Mesendoderm (in vitro differentiated cells): ENCODE measurements around the gene TRPV6.

Experiments used
- DNase-seq: peaks from one replicate; pipeline ENCODE4 v3.0.0; 2013
- H2AK5ac ChIP-seq: 2 replicates; pipeline ENCODE4 v1.6.1; 2013; ENCODE audit warnings: low read length, inconsistent platforms
- H2BK120ac ChIP-seq: 2 replicates; pipeline ENCODE4 v1.6.1; 2013; ENCODE audit warnings: low read depth, mild to moderate bottlenecking, low read length, moderate library complexity, mixed read lengths
- H2BK15ac ChIP-seq: replicated peaks from 2 replicates; pipeline ENCODE4 v1.6.1; 2013; ENCODE audit warnings: low read depth, mild to moderate bottlenecking, moderate library complexity
- H2BK5ac ChIP-seq: 2 replicates; pipeline ENCODE4 v1.6.1; 2013; ENCODE audit warnings: low read length, inconsistent platforms
- H3K18ac ChIP-seq: 2 replicates; pipeline ENCODE4 v1.6.1; 2013; ENCODE audit warnings: mild to moderate bottlenecking, low read length, mixed read lengths
- H3K23ac ChIP-seq: one replicate; pipeline ENCODE4 v1.6.1; 2013; ENCODE audit warnings: low read length
- H3K27ac ChIP-seq: 2 replicates; pipeline ENCODE4 v1.5.1; 2013; ENCODE audit warnings: low read depth, mild to moderate bottlenecking, inconsistent platforms, low read length, moderate library complexity
- H3K27me3 ChIP-seq: 2 replicates; pipeline ENCODE4 v1.6.1; 2013; ENCODE audit warnings: low read length, control low read depth, mild to moderate bottlenecking, inconsistent platforms; ENCODE audit not compliant: insufficient read depth, poor library complexity
- H3K36me3 ChIP-seq: 2 replicates; pipeline ENCODE4 v1.6.1; 2013; ENCODE audit warnings: low read length, inconsistent platforms; ENCODE audit not compliant: control insufficient read depth, insufficient read depth
- H3K4ac ChIP-seq: one replicate; pipeline ENCODE4 v1.6.1; 2013; ENCODE audit warnings: low read depth, mild to moderate bottlenecking, low read length, moderate library complexity
- H3K4me1 ChIP-seq: 2 replicates; pipeline ENCODE4 v1.6.1; 2013; ENCODE audit warnings: low read depth, low read length, inconsistent platforms; ENCODE audit not compliant: control insufficient read depth
- H3K4me2 ChIP-seq: 2 replicates; pipeline ENCODE4 v1.6.1; 2013; ENCODE audit warnings: low read length
- H3K4me3 ChIP-seq: 2 replicates; pipeline ENCODE4 v1.5.1; 2013; ENCODE audit warnings: mild to moderate bottlenecking, low read length
- H3K56ac ChIP-seq: one replicate; pipeline ENCODE4 v1.6.1; 2013; ENCODE audit warnings: low read length
- H3K79me1 ChIP-seq: 2 replicates; pipeline ENCODE4 v1.6.1; 2013; ENCODE audit warnings: low read length, inconsistent platforms
- H3K79me2 ChIP-seq: 2 replicates; pipeline ENCODE4 v1.6.1; 2013; ENCODE audit warnings: mild to moderate bottlenecking, low read length; ENCODE audit not compliant: control insufficient read depth, insufficient read depth
- H3K9ac ChIP-seq: 2 replicates; pipeline ENCODE4 v1.6.1; 2013; ENCODE audit warnings: low read length, inconsistent platforms
- H4K5ac ChIP-seq: one replicate; pipeline ENCODE4 v1.6.1; 2013; ENCODE audit warnings: low read length
- H4K8ac ChIP-seq: one replicate; pipeline ENCODE4 v1.6.1; 2013; ENCODE audit warnings: low read depth, mild to moderate bottlenecking, control low read depth, low read length, moderate library complexity
- WGBS: extraction: QIAGEN DNeasy Blood & Tissue Kit; methylation state at CpG from one replicate; pipeline ENCODE4 v1.1.7; 2013; ENCODE audit warnings: low lambda C conversion rate, missing lambda C conversion rate; ENCODE audit not compliant: insufficient coverage; ENCODE audit errors: extremely low coverage; 5-methylcytosine and 5-hydroxymethylcytosine counted together

TRPV6 gene

DNA sequence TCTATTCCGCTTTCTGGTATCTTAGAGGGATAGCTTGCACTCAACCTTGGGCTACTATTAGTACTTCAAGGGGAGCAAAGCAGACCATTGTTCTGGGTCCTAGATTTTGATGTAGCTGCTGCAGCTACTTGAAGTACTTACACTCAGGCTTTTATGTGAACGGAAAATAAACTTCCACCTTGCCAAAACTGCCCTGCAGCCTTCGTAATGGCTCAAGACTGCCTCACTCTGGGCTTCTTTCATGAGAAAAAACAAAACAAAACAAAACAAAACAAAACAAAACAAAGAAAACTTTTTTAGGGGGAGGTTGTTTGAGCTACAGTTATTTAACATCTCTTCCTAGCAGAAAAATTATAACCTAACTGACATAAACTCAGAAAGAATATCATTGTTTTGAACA is 50.1 kb downstream of the TRPV6 start:
- Histone ChIP-seq H4K8ac (no peak overlapping the region), H3K23ac (no peak overlapping the region), H3K9ac (no peak overlapping the region), H3K4me1 (peaks cover 4% of the 10 kb centered on the region), H3K4me2 (no peak overlapping the region), H3K79me2 (no peaks in the 10 kb centered on the region), H3K27me3 (no peaks in the 10 kb centered on the region), H2BK120ac (no peak overlapping the region), H2BK5ac (no peak overlapping the region), H2BK15ac (peak overlapping the region; percentile 57), H4K5ac (no peak overlapping the region), H3K4me3 (no peak overlapping the region), H3K79me1 (no peaks in the 10 kb centered on the region), H3K18ac (no peak overlapping the region), H3K27ac (no peak overlapping the region), H3K56ac (no peak overlapping the region), H2AK5ac (no peak overlapping the region), H3K4ac (no peak overlapping the region), H3K36me3 (no peaks in the 10 kb centered on the region)
- no CpG with 5 or more reads among the region's 3 CpGs for WGBS
- peak; percentile 26 for DNase-seq

DNA sequence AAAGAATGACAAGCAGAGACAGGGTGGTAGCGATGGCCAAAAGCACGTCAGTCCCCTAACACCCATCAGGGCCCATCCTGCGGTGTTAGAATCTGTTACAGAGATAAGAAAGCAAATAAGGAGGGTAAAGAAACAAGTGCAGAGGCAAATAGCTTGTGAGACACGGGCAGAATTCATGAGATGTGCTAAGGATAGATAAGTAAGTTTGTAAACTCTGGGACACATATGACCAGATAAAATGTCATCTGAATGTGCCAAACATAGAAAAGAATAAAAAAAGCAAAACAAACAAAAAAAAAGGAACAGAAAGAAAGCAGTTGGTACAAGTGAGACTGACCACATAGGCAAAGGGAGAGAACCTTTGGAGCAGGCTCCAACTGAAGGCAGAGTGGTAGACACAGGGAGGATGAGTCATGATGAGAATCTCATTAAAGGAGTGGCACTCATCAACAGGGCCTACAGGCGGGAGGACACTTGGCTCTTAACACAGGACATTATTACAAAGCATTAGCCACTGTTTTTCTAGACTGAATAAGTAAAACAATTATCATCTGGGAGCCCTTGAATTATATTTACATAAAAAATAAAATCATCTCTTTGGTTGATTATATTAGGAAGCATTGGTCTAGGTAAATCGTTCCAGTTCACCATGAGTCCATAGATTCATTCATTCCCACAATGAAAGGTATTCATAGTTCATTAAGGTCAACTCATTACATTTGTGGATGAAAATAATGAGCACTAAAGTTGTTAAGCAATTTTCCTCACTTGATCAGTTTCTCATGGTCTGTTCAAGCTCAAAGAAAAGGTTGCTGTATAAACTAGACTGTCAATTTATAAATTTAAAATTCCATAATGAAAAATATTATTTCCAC is 52.1 kb downstream of the TRPV6 start:
- Histone ChIP-seq H3K18ac (no peak overlapping the region), H3K56ac (no peak overlapping the region), H3K9ac (no peak overlapping the region), H2BK15ac (no peak overlapping the region), H3K27ac (no peak overlapping the region), H3K23ac (no peak overlapping the region), H3K79me1 (no peaks in the 10 kb centered on the region), H3K27me3 (no peaks in the 10 kb centered on the region), H3K36me3 (no peaks in the 10 kb centered on the region), H3K4ac (no peak overlapping the region), H3K4me3 (no peak overlapping the region), H3K4me2 (no peak overlapping the region), H2BK120ac (no peak overlapping the region), H2AK5ac (no peak overlapping the region), H2BK5ac (no peak overlapping the region), H4K8ac (no peak overlapping the region), H3K4me1 (peaks cover 4% of the 10 kb centered on the region), H4K5ac (no peak overlapping the region), H3K79me2 (no peaks in the 10 kb centered on the region)
- no CpG with 5 or more reads among the region's 6 CpGs for WGBS
- DNase-seq = peak; percentile 65

DNA sequence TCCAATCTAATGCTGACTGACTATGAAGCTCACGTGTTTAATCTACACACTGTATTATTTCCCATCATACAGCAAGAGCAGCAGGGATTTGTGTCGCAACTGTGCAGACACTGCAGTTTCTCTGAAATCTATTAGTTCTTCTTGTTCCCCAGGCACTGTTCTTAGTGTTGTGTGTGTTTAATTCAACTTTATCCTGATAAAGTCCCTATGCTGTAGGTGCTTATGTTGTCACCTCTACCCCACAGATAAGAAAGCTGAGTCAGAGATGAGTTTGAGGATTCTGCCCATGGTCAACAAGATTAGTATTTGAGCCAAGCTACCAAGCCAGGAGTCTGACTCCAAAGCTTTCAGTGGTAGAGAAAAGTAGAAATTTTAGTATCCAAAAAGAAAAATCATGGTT is 53.1 kb downstream of the TRPV6 start:
- Histone ChIP-seq H2BK15ac (no peak overlapping the region), H3K27ac (no peak overlapping the region), H3K23ac (no peak overlapping the region), H3K9ac (no peak overlapping the region), H3K4me3 (no peak overlapping the region), H3K27me3 (no peaks in the 10 kb centered on the region), H3K36me3 (no peaks in the 10 kb centered on the region), H2BK120ac (no peak overlapping the region), H3K56ac (no peak overlapping the region), H2BK5ac (no peak overlapping the region), H3K79me2 (no peaks in the 10 kb centered on the region), H2AK5ac (no peak overlapping the region), H3K4ac (no peak overlapping the region), H4K5ac (no peak overlapping the region), H3K4me2 (no peak overlapping the region), H3K4me1 (peaks cover 4% of the 10 kb centered on the region), H3K79me1 (no peaks in the 10 kb centered on the region), H3K18ac (no peak overlapping the region), H4K8ac (no peak overlapping the region)
- no peak for DNase-seq
- no CpG with 5 or more reads among the region's 2 CpGs for WGBS

DNA sequence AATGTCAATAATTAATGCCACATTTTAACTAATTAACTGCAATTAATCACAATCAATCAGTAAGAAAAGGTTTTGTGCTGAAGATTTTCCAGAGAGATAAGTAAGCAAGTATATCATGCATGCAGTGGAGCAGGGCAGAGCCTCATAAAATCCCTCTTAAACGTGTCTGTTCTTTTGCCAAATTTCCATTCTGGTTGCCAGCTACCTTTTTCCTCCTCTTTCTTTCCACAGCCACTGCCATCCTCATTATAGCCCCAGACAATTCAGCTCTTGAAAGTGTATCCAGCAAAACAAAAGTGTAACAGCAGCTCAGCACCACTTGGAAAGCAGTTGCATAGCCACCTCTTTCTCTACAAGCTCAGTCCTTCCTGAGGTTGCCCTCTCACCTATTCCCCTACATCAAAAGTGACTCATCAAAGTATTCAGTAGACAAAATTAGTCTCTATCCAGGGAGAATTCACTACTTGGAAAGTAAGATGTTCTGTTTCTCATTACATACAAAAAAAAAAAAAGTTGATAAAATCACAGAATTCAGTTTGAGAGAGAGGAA is 57.5 kb downstream of the TRPV6 start:
- H2AK5ac ChIP-seq = no peak overlapping the region
- no peak overlapping the region for H2BK15ac ChIP-seq
- no peaks in the 10 kb centered on the region for H3K36me3 ChIP-seq
- H3K23ac ChIP-seq = no peak overlapping the region
- DNase-seq = no peak
- no CpG with 5 or more reads among the region's 1 CpG for WGBS
- H3K79me1 ChIP-seq = no peaks in the 10 kb centered on the region
- H3K4me1 ChIP-seq = peaks cover 4% of the 10 kb centered on the region
- H4K8ac ChIP-seq = no peak overlapping the region
- H3K4me3 ChIP-seq = no peak overlapping the region
- no peak overlapping the region for H2BK5ac ChIP-seq
- H3K27ac ChIP-seq = no peak overlapping the region
- no peaks in the 10 kb centered on the region for H3K79me2 ChIP-seq
- no peak overlapping the region for H4K5ac ChIP-seq
- no peak overlapping the region for H3K4me2 ChIP-seq
- no peak overlapping the region for H3K56ac ChIP-seq
- H3K9ac ChIP-seq = no peak overlapping the region
- no peak overlapping the region for H3K4ac ChIP-seq
- no peaks in the 10 kb centered on the region for H3K27me3 ChIP-seq
- H3K18ac ChIP-seq = no peak overlapping the region
- no peak overlapping the region for H2BK120ac ChIP-seq

DNA sequence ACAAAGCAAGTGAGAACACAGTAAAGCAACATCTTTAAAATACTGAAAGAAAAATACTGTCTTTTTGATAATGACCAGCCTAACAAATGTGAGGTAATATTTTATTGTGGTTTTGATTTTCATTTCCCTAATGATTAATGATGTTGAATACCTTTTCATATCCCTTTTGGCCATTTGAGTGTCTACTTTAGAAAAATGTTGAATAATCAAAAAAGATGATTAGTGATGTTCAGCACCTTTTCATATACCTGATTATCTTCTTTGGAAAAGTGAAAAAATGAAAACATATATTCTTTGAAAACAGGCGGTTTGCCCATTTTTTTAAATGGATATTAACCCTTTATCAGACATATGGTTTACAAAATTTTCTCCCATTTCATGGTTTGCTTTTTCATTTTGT is 62.8 kb downstream of the TRPV6 start:
- no peaks in the 10 kb centered on the region for H3K36me3 ChIP-seq
- H2BK120ac ChIP-seq = no peak overlapping the region
- H2BK5ac ChIP-seq = no peak overlapping the region
- no peak overlapping the region for H4K8ac ChIP-seq
- H4K5ac ChIP-seq = no peak overlapping the region
- H3K4me3 ChIP-seq = no peak overlapping the region
- H3K4me1 ChIP-seq = no peaks in the 10 kb centered on the region
- no peak overlapping the region for H2AK5ac ChIP-seq
- H3K79me2 ChIP-seq = no peaks in the 10 kb centered on the region
- H3K27ac ChIP-seq = no peak overlapping the region
- H3K27me3 ChIP-seq = no peaks in the 10 kb centered on the region
- H3K4ac ChIP-seq = no peak overlapping the region
- H3K18ac ChIP-seq = no peak overlapping the region
- no peaks in the 10 kb centered on the region for H3K79me1 ChIP-seq
- H3K23ac ChIP-seq = no peak overlapping the region
- H3K9ac ChIP-seq = no peak overlapping the region
- no CpG with 5 or more reads among the region's 1 CpG for WGBS
- H3K56ac ChIP-seq = no peak overlapping the region
- no peak for DNase-seq
- H3K4me2 ChIP-seq = no peak overlapping the region
- H2BK15ac ChIP-seq = no peak overlapping the region
